Jurkat, Clone E6-1 (cell line): ENCODE results near the gene CADM1.
A peak's percentile ranks its signal among the peaks of the same experiment; 100 is the strongest.

ENCODE experiments used
- DNase-seq: peaks from one replicate; pipeline ENCODE4 v3.0.0-alpha.2; 2011; ENCODE audit warnings: low read depth, low spot score
- H3K4me3 ChIP-seq: 2 replicates; pipeline ENCODE4 v1.5.1; 2011; ENCODE audit warnings: mild to moderate bottlenecking, low read length, control low read depth, moderate library complexity

CADM1 gene

GRCh38 chr11:115184901-115185300 lies 319.3 kb downstream of the CADM1 start:
- no peak overlapping the region for H3K4me3 ChIP-seq
- no peak for DNase-seq

GRCh38 chr11:115183830-115184229 lies 320.4 kb downstream of the CADM1 start:
- DNase-seq, result no peak
- no peak overlapping the region for H3K4me3 ChIP-seq

- no peak overlapping the region for H3K4me3 ChIP-seq
- DNase-seq, result no peak
Observed at GRCh38 chr11:115183136-115183535, 321.1 kb downstream of the CADM1 start.

GRCh38 chr11:115182282-115182955 lies 321.8 kb downstream of the CADM1 start:
- no peak for DNase-seq
- H3K4me3 ChIP-seq, result no peak overlapping the region

DNA sequence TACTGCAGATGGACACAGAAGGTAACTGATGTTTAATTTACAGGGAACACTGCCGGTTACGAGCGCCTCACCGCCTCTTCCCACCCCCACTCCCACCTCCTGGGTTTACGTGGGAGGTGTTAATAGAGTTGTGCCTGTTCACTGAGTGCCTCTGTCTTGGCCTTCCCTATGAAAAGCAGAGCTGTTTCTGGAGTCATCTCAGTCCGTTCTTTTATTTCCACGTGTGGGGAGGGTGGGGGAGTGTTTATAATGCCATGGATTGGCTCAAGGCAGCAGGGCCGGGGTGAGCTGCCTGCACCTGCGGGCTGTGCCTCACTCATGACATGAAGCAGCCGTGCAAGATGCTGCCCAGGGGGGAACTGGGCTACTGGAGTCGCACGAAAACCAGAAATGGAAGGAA lies 322.7 kb downstream of the CADM1 start:
- H3K4me3 ChIP-seq, result no peak overlapping the region
- DNase-seq, result no peak

GRCh38 chr11:115180272-115180671 lies 323.9 kb downstream of the CADM1 start:
- no peak for DNase-seq
- no peak overlapping the region for H3K4me3 ChIP-seq

DNA sequence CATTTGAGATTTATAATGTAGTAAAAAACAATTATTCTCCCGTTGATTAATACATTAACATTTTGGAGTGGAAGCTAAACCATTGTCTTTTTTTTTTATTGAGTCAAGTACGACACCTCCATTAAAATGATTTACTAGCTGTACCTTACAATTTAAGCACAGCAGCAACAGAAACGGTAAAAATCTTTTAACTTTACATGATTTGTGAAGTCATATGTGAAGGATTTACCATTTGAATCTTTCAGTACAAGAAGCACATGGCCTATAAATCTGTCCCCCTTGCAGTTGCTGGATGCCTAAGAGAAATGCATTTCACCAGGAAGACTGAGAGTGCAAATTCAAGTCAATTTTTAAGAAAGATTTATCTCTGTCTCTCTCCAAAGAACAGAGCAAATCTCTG lies 324.6 kb downstream of the CADM1 start:
- no peak for DNase-seq
- H3K4me3 ChIP-seq, result no peak overlapping the region

GRCh38 chr11:115178705-115179104 lies 325.5 kb downstream of the CADM1 start:
- no peak for DNase-seq
- H3K4me3 ChIP-seq, result no peak overlapping the region

GRCh38 chr11:115173136-115173535 lies 331.1 kb downstream of the CADM1 start:
- no peak overlapping the region for H3K4me3 ChIP-seq
- DNase-seq, result no peak

DNA sequence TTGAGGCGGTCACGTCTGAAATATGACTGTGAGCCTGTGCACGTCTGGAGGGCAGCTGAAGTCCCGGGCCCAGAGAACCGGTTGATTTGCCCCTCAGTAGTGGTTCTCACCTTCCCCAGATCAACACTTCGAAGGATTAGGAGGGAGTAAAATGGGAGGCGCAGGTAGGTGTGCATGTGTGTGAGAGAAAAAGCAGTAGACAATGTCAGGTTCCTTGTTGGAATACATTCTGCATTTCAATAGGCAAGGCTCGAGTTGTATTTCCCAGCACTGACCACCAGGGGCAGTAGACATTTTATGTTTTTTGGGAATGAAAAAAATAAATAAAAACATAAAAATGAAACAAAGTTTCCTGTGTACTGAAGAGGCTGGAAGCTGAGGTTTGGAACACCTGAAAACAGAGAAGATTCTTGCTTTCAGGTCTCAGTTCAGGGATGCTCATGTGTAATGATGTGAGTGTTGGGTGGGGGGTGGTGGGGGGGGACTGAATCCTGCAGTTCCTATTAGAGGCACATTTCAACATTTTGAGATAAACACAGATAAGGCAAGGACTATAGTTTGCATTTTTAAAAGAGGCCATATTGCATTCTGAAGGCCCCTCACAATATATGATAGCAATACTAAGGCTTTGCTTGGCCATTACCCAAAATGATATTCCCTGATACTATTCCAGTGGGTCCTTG lies 333.9 kb downstream of the CADM1 start:
- no peak overlapping the region for H3K4me3 ChIP-seq
- DNase-seq, result peak; percentile 27

DNA sequence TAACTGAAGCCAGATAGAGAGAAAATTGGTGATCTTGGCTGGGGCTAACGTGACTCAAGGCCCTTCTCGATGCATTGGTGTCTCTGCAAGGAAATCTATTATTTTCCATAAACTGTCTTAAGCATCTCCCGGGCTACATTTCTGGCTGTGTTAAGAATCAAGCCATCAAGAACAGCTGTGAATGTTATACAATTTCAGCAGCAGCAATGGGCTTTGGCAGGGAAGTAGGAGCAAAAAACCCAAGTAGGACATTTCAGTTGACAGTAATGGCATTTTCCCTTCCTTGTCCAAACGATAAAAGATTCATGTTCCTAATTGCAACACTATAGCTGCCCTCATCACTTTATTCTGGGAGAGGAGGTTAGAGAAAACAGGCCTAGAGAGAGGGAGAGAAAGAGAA lies 335.0 kb downstream of the CADM1 start:
- no peak for DNase-seq
- no peak overlapping the region for H3K4me3 ChIP-seq

DNA sequence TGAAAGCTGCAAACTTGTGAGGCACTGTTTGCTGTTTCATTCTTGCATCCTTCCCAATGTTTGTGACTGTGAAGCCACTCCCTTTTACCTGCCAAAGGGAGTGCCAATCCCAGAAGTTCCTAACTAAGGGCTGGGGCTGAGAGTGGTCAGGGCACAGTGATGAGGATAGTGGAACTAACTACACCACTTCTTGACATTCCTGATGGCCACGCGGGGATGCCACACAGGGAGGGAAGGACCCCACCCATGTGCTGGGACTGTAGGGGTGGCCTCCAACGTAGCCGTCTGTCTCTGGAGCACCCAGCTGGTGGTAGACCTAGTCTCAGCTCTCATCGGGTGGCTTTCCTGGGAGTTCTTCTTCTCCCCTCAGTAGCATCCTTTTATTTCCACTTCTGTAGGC lies 335.5 kb downstream of the CADM1 start:
- no peak overlapping the region for H3K4me3 ChIP-seq
- no peak for DNase-seq

DNA sequence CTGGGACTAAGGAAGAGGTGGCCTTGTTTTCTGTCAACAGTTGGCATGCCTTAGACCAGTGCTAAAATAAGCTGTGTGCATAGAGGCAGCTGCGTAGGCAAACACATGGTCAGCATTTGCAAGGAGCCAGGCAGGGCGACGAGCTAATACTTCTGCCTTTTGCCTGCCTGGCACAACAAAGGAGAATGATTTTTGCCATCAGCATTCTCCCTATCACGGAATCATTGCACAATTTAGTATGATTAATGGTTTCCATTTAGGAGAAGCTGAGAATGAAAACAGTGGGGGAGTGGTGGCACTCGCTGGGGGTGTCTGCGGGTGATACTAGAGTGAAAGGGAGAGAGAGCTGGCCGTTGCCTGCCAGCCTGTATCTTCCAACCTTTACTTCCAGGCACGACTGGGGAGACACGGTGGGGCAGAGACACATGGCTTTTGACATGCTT lies 336.0 kb downstream of the CADM1 start:
- no peak overlapping the region for H3K4me3 ChIP-seq
- DNase-seq, result no peak

DNA sequence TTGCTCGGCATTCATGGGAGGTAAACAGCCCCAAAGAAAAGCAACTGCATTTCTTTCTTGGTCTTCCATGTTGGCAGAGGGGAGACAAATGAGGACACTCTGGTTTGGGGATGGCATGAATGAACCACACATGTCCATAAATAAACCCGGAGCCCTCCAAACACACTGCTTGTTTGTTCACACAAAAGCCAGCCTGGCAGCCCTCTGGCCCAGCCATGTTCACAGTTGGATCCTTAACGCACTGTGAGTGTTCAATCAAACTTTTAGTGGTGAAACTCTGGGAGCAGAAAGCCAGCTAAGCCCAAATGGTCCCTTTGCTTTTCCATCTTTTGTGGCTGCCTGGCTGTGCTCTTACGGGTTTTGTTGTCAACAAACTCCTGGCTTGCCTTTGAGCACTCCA lies 336.8 kb downstream of the CADM1 start:
- DNase-seq, result no peak

GRCh38 chr11:115166820-115167219 lies 337.4 kb downstream of the CADM1 start:
- H3K4me3 ChIP-seq, result no peak overlapping the region
- DNase-seq, result no peak

More for the DNA sequence above, 336.8 kb downstream of the CADM1 start:
- no peak overlapping the region for H3K4me3 ChIP-seq

DNA sequence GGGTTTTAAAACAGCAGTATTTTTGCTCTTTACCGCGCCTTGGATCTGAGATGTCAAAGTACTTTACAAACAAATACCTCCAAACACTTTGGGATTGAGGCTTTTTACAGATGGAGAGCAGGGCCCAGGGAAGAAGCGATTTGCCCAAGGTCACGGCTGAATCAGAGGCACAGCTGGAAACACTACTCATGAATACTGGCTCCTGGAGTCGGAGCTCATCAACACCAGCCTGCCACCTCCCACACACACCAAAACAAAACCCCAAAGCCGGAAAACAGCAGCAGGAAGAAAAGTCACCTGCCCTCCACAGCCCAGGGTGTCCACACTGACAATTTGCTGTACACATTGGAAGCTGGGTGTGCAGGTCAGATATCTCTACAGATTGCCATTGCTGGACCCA lies 339.4 kb downstream of the CADM1 start:
- no peak overlapping the region for H3K4me3 ChIP-seq
- DNase-seq, result no peak

DNA sequence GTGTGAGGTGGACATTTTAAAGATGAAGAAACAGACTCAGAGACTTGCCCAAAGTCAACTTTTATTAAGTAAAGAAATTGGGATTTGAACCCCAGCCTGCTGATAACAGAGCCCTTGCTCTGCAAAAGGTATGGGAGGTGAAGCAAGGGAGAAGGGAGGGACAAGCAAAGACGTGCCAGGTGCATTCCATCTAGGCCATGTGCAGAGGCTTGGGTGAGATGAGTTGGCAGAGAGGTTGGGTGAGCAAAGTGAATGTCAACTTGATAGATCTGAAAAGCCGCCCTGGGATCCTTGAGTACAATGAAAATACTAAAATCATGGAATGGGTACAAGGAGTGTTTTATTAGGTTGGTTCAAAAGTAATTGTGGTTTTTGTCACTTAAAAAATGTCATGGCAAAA lies 341.3 kb downstream of the CADM1 start:
- no peak for DNase-seq
- H3K4me3 ChIP-seq, result no peak overlapping the region

DNA sequence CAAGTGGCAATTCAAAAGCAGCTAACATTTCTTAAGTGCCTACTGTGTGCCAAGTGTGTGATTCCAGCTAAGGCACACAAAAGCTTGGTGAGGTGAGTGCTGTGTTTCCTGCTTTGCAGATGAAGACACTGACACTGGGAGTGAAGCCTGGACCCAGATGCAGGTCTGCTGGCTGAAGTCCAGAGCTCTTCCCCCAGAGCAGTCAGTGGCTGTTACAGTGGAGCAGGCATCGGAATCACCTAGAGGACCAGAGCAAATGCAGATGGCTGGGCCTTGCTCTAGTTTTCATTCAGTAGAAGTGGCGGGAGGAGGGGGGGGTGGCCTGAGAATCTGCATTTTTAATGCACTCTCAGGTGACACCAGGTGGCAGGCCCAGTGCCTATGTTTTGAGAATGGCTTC lies 342.3 kb downstream of the CADM1 start:
- H3K4me3 ChIP-seq, result no peak overlapping the region
- no peak for DNase-seq

DNA sequence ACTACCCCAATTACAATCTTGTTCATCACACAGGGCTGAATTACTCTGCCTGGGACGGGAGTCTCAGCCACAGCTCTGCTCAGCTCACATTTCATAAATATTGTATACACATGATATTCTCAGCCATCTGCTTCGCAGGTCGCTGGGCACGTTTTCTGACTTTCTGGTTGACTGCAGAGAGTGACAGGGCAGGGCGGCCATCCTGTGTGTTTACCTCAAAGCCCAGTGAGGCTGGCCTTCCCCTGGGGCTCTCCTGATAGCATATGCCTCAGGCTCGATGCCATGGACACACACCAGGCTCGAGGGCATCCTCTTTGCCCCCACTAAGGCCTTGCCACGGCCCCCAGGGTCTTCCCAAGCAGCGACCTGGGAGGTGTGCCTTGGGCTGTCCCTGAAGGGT lies 345.0 kb downstream of the CADM1 start:
- no peak overlapping the region for H3K4me3 ChIP-seq
- no peak for DNase-seq

DNA sequence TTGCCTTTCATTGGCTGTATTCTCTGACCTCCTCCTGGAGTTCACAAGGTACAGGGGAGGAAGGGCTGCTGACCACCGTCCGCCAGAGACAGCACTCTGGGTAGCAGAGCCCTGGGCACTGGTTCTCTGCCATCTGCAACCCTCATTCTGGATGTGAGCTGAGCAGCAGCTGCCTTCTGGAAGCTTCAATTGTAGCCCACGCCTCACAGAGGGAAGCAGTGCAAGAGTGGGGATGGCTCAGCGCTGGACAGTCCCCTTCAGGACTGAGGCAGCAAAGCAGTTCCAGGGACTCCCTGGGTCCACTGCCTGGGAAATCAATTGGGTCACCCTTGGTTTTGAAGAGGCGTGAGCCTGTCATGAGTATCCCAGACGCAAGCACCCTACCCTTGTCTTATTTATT lies 346.2 kb downstream of the CADM1 start:
- no peak for DNase-seq
- no peak overlapping the region for H3K4me3 ChIP-seq

DNA sequence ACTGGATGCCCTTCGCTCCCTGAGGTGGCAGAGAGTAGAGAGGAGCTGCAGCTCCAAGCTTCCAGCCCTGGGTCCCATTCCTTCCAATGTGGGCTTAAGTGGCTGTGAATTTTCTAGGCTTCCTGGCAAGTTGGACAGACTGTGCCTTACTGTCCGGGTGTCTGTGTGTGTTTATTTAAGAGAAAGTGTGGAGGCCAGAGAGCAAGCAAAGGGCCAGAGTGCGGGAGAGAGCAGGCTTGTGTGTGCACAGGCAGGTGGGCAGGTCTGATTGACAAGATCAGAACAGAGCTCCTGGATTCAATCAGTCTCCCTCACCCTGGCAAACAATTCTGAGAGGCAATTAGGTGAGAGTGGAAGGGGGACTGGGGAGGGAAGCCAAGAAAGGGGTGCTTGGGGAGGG lies 347.0 kb downstream of the CADM1 start:
- DNase-seq, result no peak
- no peak overlapping the region for H3K4me3 ChIP-seq
